OCI-LY3 (cell line): Measurements from ENCODE around the gene DCUN1D2.

Source experiments
- EZH2phosphoT487 ChIP-seq: fragments of 200-600 bp; shearing (Covaris generic); IDR thresholded peaks from 2 replicates; pipeline ENCODE4 v1.6.1; 2018; ENCODE audit warnings: antibody characterized with exemption, mixed run types, low read depth
- TF ChIP-seq, protein P1 (sequence below): fragments of 200-600, 300-600 bp; sonication (generic); IDR thresholded peaks from 2 replicates; pipeline ENCODE4 v1.5.1; 2014; ENCODE audit warnings: antibody characterized with exemption, low read length, low read depth

DNA sequence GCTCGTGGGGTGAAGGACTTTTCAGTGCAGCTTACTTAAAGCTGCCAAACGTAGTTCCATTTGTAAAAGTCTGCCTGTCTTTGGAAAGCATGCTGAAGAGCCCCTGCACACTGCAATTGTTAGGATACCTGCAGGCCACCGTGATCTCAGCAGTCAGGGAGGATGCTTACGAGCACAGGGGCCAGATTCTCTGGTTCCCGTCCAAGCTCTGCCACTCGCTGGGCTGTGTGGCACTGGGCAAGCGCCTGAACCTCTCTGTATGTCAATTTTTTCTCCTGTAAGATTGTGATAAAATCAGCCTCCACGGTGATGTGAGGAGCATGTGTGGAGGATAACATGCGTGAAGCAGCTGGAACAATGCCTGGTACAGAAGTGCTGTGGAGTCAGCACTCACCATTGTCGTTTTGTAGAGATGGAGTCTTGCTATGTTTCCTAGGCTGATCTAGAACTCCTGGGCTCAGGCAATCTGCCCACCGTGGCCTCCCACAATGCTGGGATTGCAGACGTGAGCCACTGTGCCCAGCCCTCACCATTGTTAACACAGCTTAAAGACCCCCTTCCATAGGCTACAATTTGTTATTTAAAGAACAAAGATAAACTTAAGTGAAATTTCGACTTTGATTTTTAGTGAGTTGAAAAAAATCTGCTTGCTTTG, 40.7 kb downstream of the DCUN1D2 start:
- TF ChIP-seq, protein P1, sequence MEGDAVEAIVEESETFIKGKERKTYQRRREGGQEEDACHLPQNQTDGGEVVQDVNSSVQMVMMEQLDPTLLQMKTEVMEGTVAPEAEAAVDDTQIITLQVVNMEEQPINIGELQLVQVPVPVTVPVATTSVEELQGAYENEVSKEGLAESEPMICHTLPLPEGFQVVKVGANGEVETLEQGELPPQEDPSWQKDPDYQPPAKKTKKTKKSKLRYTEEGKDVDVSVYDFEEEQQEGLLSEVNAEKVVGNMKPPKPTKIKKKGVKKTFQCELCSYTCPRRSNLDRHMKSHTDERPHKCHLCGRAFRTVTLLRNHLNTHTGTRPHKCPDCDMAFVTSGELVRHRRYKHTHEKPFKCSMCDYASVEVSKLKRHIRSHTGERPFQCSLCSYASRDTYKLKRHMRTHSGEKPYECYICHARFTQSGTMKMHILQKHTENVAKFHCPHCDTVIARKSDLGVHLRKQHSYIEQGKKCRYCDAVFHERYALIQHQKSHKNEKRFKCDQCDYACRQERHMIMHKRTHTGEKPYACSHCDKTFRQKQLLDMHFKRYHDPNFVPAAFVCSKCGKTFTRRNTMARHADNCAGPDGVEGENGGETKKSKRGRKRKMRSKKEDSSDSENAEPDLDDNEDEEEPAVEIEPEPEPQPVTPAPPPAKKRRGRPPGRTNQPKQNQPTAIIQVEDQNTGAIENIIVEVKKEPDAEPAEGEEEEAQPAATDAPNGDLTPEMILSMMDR = no peak
- no peak for TF ChIP-seq EZH2phosphoT487
